Glomerular endothelial cell (primary cell): Measurements from ENCODE around the gene MROH2A. TPM values are rescaled to one million over a fixed set of nuclear protein-coding genes. Genes with fewer than 3 reads are reported as not detected.
"Not testable (repeated sequence)": the region's sequence is repeated elsewhere in the genome, so short reads cannot be mapped to it uniquely, and the experiment has no call there.

ENCODE experiments used
- DNase-seq: peaks from one replicate; pipeline ENCODE4 v3.0.0-alpha.2; 2011; ENCODE audit warnings: low read depth, low spot score; ENCODE audit errors: extremely low read depth
- total RNA-seq: library from RNA; depleted of rRNA; stranded (reverse); fragments of >200 nt; gene quantifications from 2 replicates; pipeline ENCODE4 v1.2.3, GENCODE V29; 2015

The MROH2A gene
- total RNA-seq, 1 donor from 2014 or later: not detected

DNA sequence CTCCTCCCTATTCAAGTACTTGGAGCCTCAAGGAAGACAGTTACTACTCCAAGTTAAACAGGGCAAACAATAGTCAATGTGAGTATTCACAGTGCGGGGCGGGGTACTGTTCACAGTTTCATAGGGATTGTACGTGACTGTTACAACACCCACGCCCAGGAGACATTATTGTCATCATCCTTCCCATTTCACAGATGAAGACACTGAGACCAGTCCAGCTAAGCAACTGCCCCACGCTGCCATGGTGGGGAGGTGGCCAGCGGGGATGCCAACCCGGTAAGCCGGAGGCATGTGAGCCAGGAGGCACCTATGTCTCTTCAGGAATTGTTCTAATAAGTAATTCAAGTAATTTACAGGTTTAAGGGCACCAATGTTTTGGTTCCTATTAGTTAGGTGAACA, 75.2 kb downstream of the MROH2A start:
- DNase-seq: no peak

DNA sequence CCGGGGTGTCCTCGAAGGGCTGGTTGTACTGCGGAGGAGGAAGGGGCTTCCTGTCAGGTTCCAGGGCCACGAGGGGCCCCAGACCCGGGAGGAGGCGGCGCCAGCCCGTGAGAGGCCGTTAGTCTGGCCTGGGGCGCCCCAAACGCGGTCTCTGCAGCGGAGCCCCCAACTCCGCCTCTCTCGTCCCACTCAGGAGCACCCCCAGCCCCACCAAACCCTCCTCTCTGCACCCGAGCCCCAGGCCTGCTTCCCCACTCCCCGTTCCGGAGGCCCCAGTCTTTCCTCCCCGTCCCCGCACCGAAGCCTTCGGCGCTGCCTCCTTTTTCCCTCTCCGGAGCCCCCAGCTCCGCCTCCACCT, 75.7 kb downstream of the MROH2A start:
- DNase-seq: no peak

DNA sequence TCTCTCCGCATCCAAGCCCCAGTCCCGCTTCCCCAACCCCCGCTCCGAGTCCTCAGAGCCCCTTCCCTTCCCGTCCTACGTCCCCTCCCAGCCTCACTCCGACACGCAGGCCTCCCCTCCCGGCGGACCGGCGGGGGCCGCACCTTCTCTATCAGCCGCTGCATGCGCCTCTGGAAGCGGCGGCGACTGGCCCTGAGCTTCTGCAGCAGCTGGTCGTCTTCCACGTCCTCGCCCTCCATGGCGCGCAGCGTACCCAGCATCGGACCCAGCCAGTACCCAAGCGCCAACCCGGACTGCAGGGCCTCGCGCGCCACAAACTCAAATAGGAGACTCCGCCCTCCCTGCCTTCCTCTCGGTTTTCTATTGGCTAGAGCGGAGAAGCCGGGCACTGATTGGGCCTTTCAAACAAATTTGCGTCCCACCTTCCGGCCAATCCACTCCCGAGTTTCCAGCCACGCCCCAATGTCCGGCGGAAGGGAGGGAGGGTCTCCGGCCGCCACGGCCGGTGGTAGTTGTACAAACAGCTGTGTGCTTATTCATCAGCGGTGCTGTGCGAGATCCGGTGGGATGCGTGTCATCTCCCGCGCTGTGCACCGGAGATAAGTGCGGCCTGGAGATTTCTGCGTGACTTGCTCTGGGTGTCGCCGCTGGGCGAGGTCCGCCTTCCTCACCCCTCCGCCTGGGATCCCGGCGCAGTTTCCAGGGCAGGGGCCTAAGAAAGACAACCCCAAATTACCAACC, 76.3 kb downstream of the MROH2A start, which contains the start of gene HJURP:
Gene HJURP, minus strand, starts transcription at position 295 of the 741 bp plus-strand sequence. Its CDS starts 35 bp downstream, at position 260.
- DNase-seq: peak; percentile 87

DNA sequence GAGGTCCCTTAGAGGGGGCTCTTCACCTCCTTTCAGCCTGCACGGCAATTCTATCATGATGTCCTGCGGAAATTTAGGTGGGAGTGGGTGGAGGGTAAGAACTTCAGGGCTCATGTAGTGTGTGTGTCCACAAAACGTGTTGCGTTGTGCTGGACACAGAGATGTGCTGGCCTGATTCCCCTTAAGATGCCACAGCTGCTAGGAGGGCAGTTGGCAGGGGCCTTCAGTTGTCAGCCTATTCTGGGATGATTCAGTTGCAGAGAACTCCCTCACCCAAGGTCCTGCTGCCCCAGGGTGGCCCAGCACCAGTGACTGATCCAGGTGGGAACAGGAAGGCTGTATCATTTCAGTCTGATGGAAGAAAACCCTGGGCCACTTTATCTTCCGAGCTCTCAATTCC, 77.2 kb downstream of the MROH2A start:
- DNase-seq: no peak

DNA sequence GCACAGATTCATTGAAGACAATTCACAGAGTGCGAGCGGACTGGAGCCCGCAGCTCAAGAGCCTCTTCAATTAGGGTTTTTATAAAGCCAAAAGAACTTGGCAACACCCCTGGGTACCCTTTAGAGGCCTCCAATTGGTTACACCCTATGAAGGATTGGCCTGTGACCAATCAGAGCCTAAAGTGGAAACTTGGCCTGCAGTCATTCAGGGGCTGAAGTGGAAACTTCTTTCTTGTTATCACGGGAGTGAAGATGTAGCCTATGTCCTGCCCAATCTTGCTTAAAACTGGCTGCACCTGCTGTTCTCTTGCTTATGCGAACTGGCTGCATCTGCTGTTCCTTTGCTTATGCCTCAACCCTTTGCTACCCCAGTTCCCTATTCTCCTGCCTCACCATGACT, 78.1 kb downstream of the MROH2A start:
- no peak for DNase-seq

DNA sequence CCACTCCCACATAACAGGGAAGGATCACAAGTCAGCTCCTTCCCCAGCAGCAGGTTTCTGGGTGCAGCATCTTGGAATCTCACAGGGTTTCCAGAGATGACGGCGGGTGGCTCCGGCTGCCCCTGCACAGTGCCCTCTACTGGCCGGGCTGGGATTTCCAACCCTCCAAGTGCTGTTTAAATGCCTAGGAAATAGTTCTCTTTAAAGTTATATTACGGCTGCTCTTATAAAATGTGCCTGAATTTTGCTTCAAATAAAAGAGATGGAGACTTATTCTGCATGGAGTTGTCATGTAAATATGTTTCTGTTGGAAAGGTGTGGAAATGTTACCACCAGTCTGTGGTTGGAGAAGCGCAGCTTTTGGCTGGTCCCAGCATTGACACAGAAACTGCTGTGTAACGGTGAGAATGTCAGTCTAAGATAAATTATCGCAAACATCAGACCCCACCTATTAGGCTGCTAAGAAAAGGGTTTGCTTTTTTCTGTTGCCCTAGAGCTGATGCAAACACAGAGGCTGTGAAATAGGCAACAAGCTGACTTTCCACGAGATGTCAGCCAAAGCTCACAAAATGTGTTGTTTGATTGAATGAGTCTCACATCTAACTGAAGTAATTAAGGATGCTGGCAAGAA, 79.5 kb downstream of the MROH2A start:
- no peak for DNase-seq

DNA sequence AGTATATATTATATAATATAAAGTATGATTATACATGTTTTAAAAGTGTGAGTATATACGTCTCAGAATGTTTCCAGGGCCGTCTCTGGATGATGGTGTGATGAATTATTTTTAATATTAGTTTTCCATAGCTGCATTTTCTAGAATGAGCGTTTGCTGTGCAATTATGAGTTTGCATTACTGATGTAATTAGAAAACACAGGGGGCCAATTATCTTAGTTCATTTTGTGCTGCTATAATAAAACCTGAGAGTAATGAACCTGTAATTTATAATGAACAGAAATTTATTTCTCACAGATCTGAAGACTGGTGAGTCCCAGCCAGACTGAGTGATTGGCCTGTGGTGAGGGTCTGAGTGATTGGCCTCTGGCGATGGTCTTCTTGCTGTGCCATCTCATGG, 80.2 kb downstream of the MROH2A start:
- DNase-seq: no peak

DNA sequence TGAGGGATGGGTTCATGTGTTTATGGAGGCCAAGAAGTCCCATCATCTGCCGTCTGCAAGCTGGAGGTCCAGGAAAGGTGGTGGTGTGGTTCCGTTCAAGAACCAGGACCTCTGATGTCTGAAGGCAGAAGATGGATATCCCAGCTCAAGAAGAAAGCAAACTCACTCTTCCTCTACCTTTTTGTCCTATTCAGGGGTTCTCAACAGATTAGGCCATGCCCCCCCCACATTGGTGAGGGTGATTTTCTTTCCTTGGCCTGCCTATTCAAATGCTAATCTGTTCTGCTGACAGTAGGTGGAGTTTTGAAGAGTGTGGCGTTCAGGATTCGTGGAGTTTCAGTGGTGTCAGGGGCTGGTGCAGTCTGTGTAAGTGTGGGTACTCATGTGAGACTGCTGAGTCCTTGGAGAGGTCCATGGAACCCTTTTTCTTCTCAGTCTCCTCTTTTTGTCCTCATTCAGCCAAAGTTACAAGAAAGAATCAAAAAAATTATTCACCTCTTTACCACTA, 84.2 kb downstream of the MROH2A start:
- DNase-seq: no peak

DNA sequence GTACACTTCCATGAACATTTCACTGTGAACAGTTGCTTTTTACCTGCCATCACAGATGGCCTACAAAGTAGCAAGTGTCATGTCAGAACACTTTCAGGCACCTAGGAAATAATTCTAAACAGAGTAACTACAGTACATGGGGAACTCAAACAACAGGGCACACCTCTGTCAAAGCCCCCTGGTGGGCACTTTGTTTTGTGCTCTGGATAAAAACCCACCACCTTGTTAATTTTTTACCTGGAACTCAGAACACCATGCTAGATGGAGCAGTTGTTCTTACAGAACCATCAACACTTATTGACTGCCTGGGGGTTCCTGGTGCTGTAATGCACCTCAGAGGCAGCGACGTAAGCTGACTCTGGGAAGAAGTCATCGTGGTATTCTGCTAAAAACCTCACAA, 87.7 kb downstream of the MROH2A start:
- no peak for DNase-seq

DNA sequence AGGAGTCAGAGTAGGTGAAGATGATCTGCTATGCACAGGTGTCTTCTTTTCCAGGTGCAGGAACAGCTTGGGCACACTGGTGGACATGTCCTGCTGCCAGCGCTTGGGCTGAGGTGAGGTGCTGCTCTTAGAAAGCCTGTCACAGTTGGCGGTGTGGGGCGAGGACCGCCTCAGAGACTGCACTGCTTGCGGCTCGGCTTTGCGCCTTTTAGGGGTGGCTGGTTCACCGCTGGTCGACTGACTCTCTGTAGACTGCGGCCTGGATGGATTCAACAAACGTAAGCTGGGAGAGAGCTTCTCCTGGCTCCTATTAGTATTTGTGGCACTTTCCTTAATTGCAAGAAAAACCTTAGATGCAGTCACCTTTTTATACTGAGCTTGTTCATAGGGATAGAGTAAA, 88.3 kb downstream of the MROH2A start:
- no peak for DNase-seq

DNA sequence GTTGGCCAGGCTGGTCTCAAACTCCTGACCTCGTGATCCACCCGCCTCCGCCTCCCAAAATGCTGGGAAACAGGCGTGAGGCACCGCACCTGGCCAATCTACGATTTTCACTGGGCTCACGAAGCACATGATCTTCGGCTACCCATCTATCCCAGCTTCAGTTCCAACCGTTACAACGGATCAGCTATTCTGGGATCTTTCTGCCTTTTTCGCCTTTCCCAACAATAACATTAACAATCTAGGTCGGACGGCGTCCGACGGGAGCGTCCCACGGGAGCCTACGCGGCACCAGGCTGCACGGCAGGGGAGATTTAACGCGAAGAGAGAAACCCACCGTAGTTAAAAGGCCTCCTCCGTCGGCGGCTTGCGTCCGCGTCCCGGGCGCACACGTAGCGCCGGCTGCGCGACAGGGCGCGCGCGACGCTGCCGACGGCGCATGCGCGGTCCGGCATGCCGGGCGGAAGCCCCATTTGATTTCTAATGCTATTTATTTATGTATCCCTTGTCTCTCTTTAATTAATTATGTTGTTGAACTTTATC, 89.9 kb downstream of the MROH2A start, which contains the start of gene MSL3B:
Gene MSL3B, minus strand, starts transcription at position 394 of the 540 bp plus-strand sequence.
- DNase-seq: no peak

DNA sequence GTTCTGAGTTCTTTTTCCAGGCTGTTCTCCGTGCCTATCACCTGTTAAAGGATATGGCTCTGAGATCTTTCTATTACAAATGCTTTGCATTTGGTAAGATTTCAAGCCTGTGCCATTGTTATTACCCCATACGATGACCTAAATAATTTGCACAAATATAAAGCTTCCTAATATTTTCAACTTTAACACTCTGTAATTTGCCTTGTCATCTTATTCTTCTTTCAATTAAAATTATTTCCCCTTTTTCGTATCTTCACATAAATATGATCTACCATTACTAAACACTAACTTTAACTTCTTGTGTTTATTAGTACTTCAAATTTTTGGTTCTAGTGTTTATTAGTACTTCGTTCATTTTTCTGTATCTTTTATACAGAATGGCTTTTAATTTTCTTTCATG, 93.3 kb downstream of the MROH2A start:
- DNase-seq: no peak

DNA sequence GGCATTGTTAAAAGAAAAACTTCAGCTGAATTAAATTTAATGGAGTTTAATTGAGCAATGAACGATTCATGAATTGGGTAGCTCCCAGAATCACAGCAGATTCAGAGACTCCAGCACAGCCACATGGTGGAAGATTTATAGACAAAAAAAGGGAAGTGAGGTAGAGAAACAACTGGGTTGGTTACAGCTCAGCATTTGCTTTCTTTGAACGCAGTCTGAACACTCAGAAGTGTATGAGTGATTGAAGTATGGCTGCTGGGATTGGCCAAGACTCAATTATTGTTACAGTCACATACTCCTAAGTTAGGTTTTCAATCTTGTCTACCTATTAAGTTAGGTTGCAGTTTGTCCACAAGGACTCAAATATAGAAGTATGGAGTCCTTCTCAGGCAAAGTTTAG, 94.0 kb downstream of the MROH2A start:
- DNase-seq: not testable (repeated sequence)

DNA sequence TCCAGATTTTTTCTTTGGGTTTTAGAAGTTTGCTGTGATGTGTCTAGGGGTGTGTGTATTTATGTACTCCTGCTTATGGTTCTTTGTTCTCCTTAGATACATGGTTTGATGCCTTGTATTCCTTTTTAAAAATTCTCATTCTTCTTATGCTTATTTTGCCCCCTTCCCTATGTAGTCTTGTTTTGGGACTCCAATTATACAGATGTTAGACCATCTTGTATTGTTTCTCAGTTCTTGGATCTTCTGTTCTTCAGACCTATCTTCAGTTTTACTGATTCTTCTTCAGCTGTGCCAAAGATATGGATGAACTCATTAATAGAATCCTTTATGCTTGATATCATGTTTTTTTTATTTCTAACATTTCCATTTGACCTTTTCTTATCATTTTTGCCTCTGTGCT, 104.2 kb downstream of the MROH2A start:
- no peak for DNase-seq

Other genes with a start within 250 kb of the MROH2A start
- gene USP40, start 211.5 kb upstream of the MROH2A start, total RNA-seq: 24.8 and 27.5 TPM in 2 replicates
- gene UGT1A8, start 160.7 kb upstream of the MROH2A start, total RNA-seq: not detected in 2 replicates
- not detected in 2 replicates for gene UGT1A10, start 141.9 kb upstream of the MROH2A start, total RNA-seq
- not detected in 2 replicates for gene UGT1A9, start 106.4 kb upstream of the MROH2A start, total RNA-seq
- not detected in 2 replicates for gene UGT1A7, start 96.4 kb upstream of the MROH2A start, total RNA-seq
- gene UGT1A6, start 85.4 kb upstream of the MROH2A start, total RNA-seq: not detected in 2 replicates
- not detected in 2 replicates for gene UGT1A5, start 65.4 kb upstream of the MROH2A start, total RNA-seq
- 0.12 TPM in 1 of 2 replicates, not detected in the other for gene UGT1A4, start 59.6 kb upstream of the MROH2A start, total RNA-seq
- not detected in 2 replicates for gene UGT1A3, start 49.3 kb upstream of the MROH2A start, total RNA-seq
- not detected in 2 replicates for gene UGT1A1, start 18.1 kb upstream of the MROH2A start, total RNA-seq
- gene HJURP, start 76.2 kb downstream of the MROH2A start, total RNA-seq: 4.3 and 7.9 TPM in 2 replicates
- not detected in 2 replicates for gene TRPM8, start 139.0 kb downstream of the MROH2A start, total RNA-seq